ENCODE data around the gene EMSY.

Gene EMSY

DNA sequence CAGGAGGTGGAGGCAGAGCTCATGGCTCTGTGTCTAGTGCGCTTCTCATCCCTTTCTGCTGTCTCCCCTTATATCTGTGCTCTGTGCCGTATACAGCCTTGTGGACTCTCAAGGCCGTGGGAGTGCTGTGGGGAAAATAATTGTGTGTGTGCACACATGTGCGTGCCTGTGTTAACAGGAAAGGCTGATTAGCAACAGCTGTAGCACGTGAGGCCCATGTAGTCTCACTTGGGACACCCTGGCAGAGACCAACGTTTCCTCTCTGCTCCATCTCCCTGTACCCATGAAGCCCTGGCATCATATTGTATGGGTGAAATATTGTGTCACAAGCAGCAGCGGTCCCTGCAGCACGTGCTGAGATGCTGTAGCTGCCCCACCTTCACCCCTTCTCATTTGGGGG, 116.4 kb downstream of the EMSY start:
- H3K27ac ChIP-seq (ENCODE audit: low read length, poor library complexity, severe bottlenecking), result no peak overlapping the region
- H3K9me3 ChIP-seq (ENCODE audit: control insufficient read depth, low read length), result peaks cover 5% of the 10 kb centered on the region
- no peak overlapping the region for H3K18ac ChIP-seq (ENCODE audit: low read depth in 1 of 2, low read length in 2 of 2)
- H3K79me1 ChIP-seq (replicated peaks; ENCODE audit: low read length, poor library complexity, severe bottlenecking), result no peaks in the 10 kb centered on the region
- H2BK15ac ChIP-seq (ENCODE audit: low read depth, poor library complexity, severe bottlenecking), result no peak overlapping the region
- DNase-seq, result no peak
- no peak overlapping the region for H2BK120ac ChIP-seq (ENCODE audit: low read depth, low read length)
- H3K36me3 ChIP-seq (ENCODE audit: control insufficient read depth in 1 of 2, insufficient read depth in 2 of 2, low read depth in 1 of 2, low read length in 2 of 2), result no peaks in the 10 kb centered on the region
- no peak overlapping the region for H3K4ac ChIP-seq (ENCODE audit: low read depth in 1 of 2, low read length in 2 of 2)
- H2BK5ac ChIP-seq (ENCODE audit: low read depth, low read length, poor library complexity, severe bottlenecking), result no peak overlapping the region
- no peaks in the 10 kb centered on the region for H3K27me3 ChIP-seq (ENCODE audit: control insufficient read depth in 1 of 2, insufficient read depth in 1 of 2, low read length in 2 of 2)
- H4K8ac ChIP-seq (ENCODE audit: low read length), result peak overlapping the region; percentile 37
- H3K9ac ChIP-seq (ENCODE audit: low read length), result no peak overlapping the region
- WGBS, result 89% methylated on average over 8 of the region's 8 CpGs
- H2BK12ac ChIP-seq (ENCODE audit: low read length in 2 of 2), result no peak overlapping the region
- H3K4me3 ChIP-seq (ENCODE audit: insufficient read depth in 1 of 2, low read depth in 1 of 2, low read length in 2 of 2), result no peak overlapping the region
- peak overlapping the region; percentile 34 for H4K91ac ChIP-seq (ENCODE audit: low read length)
- H3K4me2 ChIP-seq (ENCODE audit: low read length, poor library complexity, severe bottlenecking), result no peak overlapping the region
- no peak overlapping the region for H3K14ac ChIP-seq (ENCODE audit: low read length in 2 of 2)
- H2AK5ac ChIP-seq (ENCODE audit: low read length, severe bottlenecking), result no peak overlapping the region
- H3K23ac ChIP-seq (ENCODE audit: low read length in 2 of 2), result no peak overlapping the region
- H2AFZ ChIP-seq (ENCODE audit: low read depth, low read length), result no peak overlapping the region
- H3K4me1 ChIP-seq (ENCODE audit: control insufficient read depth, insufficient read depth, low read depth, low read length), result peaks cover 6% of the 10 kb centered on the region

DNA sequence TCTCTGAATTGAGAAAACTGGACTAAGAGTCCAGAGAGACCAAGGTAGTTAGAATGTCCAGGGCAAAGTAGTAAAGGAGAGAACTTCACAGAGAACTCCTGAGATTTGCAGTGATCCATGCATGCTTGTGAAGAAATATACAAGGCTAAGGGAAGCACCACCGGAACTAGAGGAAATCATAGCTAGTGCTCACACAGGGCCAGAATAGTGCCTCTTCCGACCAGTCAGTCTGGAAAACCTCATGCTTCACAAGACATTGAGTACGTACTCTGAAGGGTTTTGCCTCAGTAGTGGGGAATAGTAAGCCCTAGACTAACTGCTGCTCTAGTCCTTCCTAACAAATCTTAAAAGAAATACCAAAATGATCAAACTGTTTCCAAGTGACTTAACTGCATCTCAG, 117.7 kb downstream of the EMSY start:
- H3K18ac ChIP-seq (ENCODE audit: low read depth in 1 of 2, low read length in 2 of 2), result no peak overlapping the region
- no peak overlapping the region for H2AFZ ChIP-seq (ENCODE audit: low read depth, low read length)
- no peak for DNase-seq
- H3K23ac ChIP-seq (ENCODE audit: low read length in 2 of 2), result no peak overlapping the region
- 90% methylated on average over 3 of the region's 3 CpGs for WGBS
- no peak overlapping the region for H2BK5ac ChIP-seq (ENCODE audit: low read depth, low read length, poor library complexity, severe bottlenecking)
- no peak overlapping the region for H3K4ac ChIP-seq (ENCODE audit: low read depth in 1 of 2, low read length in 2 of 2)
- no peaks in the 10 kb centered on the region for H3K79me1 ChIP-seq (replicated peaks; ENCODE audit: low read length, poor library complexity, severe bottlenecking)
- H3K27me3 ChIP-seq (ENCODE audit: control insufficient read depth in 1 of 2, insufficient read depth in 1 of 2, low read length in 2 of 2), result no peaks in the 10 kb centered on the region
- H4K91ac ChIP-seq (ENCODE audit: low read length), result no peak overlapping the region
- no peak overlapping the region for H4K8ac ChIP-seq (ENCODE audit: low read length)
- no peak overlapping the region for H2AK5ac ChIP-seq (ENCODE audit: low read length, severe bottlenecking)
- H3K4me2 ChIP-seq (ENCODE audit: low read length, poor library complexity, severe bottlenecking), result no peak overlapping the region
- no peak overlapping the region for H2BK12ac ChIP-seq (ENCODE audit: low read length in 2 of 2)
- H3K9ac ChIP-seq (ENCODE audit: low read length), result no peak overlapping the region
- H3K4me1 ChIP-seq (ENCODE audit: control insufficient read depth, insufficient read depth, low read depth, low read length), result peaks cover 10% of the 10 kb centered on the region
- H3K9me3 ChIP-seq (ENCODE audit: control insufficient read depth, low read length), result peaks cover 2% of the 10 kb centered on the region
- H3K4me3 ChIP-seq (ENCODE audit: insufficient read depth in 1 of 2, low read depth in 1 of 2, low read length in 2 of 2), result no peak overlapping the region
- no peak overlapping the region for H2BK15ac ChIP-seq (ENCODE audit: low read depth, poor library complexity, severe bottlenecking)
- H2BK120ac ChIP-seq (ENCODE audit: low read depth, low read length), result no peak overlapping the region
- H3K14ac ChIP-seq (ENCODE audit: low read length in 2 of 2), result no peak overlapping the region
- H3K27ac ChIP-seq (ENCODE audit: low read length, poor library complexity, severe bottlenecking), result no peak overlapping the region
- H3K36me3 ChIP-seq (ENCODE audit: control insufficient read depth in 1 of 2, insufficient read depth in 2 of 2, low read depth in 1 of 2, low read length in 2 of 2), result no peaks in the 10 kb centered on the region

DNA sequence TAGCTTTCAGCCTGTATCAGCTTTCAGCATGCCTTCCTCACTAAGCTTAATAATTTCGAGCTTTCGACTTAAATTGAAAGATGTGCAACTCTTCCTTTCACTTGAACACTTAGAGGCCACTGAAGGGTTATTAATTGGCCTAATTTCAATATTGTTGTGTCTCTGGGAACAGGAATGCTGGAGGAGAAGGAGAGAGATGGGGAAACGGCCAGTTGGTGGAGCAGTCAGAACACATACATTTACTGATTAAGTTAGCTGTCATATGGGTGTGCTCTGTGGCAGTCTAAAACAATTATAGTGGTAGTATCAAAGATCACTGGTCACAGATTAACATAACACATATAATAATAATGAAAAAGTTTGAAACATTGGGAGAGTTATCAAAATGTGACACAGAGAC, 119.5 kb downstream of the EMSY start:
- Histone ChIP-seq H3K9ac (ENCODE audit: low read length) (no peak overlapping the region), H3K4me1 (ENCODE audit: control insufficient read depth, insufficient read depth, low read depth, low read length) (peaks cover 10% of the 10 kb centered on the region)
- 94% methylated on average over 2 of the region's 3 CpGs for WGBS

DNA sequence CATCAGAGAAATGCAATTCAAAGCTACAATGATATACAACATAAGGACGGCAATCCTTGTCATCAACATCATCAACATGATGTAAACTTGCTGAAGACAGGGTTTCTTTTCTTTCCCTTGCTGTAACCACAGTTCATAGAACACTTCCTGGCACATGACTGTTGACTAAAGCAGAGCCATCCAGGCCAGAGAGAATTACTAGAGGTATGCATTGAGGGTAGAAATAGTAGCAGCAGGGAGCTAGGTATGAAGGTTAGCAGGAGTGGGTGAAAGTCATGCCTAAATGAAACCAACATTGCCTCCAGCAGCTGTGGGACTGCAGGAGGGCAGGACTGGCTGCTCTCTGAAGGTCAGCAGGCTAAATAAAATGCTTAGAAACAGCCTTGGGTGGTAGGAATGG, 122.0 kb downstream of the EMSY start:
- Histone ChIP-seq H3K27me3 (ENCODE audit: control insufficient read depth in 1 of 2, insufficient read depth in 1 of 2, low read length in 2 of 2) (no peaks in the 10 kb centered on the region), H3K9me3 (ENCODE audit: control insufficient read depth, low read length) (no peaks in the 10 kb centered on the region), H4K8ac (ENCODE audit: low read length) (no peak overlapping the region), H3K27ac (ENCODE audit: low read length, poor library complexity, severe bottlenecking) (peak overlapping the region; percentile 20), H3K4me1 (ENCODE audit: control insufficient read depth, insufficient read depth, low read depth, low read length) (peaks cover 4% of the 10 kb centered on the region), H2BK12ac (ENCODE audit: low read length in 2 of 2) (no peak overlapping the region), H3K79me1 (replicated peaks; ENCODE audit: low read length, poor library complexity, severe bottlenecking) (no peaks in the 10 kb centered on the region), H3K36me3 (ENCODE audit: control insufficient read depth in 1 of 2, insufficient read depth in 2 of 2, low read depth in 1 of 2, low read length in 2 of 2) (no peaks in the 10 kb centered on the region), H3K9ac (ENCODE audit: low read length) (no peak overlapping the region), H4K91ac (ENCODE audit: low read length) (no peak overlapping the region), H2BK5ac (ENCODE audit: low read depth, low read length, poor library complexity, severe bottlenecking) (no peak overlapping the region), H3K4ac (ENCODE audit: low read depth in 1 of 2, low read length in 2 of 2) (no peak overlapping the region), H3K4me2 (ENCODE audit: low read length, poor library complexity, severe bottlenecking) (no peak overlapping the region), H3K4me3 (ENCODE audit: insufficient read depth in 1 of 2, low read depth in 1 of 2, low read length in 2 of 2) (no peak overlapping the region), H2AFZ (ENCODE audit: low read depth, low read length) (no peak overlapping the region), H3K14ac (ENCODE audit: low read length in 2 of 2) (no peak overlapping the region), H2BK15ac (ENCODE audit: low read depth, poor library complexity, severe bottlenecking) (no peak overlapping the region), H2AK5ac (ENCODE audit: low read length, severe bottlenecking) (no peak overlapping the region), H3K18ac (ENCODE audit: low read depth in 1 of 2, low read length in 2 of 2) (no peak overlapping the region), H2BK120ac (ENCODE audit: low read depth, low read length) (no peak overlapping the region), H3K23ac (ENCODE audit: low read length in 2 of 2) (no peak overlapping the region)
- WGBS, result 0% methylated on average over 1 of the region's 1 CpG
- DNase-seq, result peak; percentile 36

More for the DNA sequence above, 119.5 kb downstream of the EMSY start:
- H2AK5ac ChIP-seq (ENCODE audit: low read length, severe bottlenecking), result no peak overlapping the region
- H3K4me3 ChIP-seq (ENCODE audit: insufficient read depth in 1 of 2, low read depth in 1 of 2, low read length in 2 of 2), result no peak overlapping the region
- H3K9me3 ChIP-seq (ENCODE audit: control insufficient read depth, low read length), result no peaks in the 10 kb centered on the region
- no peak overlapping the region for H4K8ac ChIP-seq (ENCODE audit: low read length)
- no peak overlapping the region for H3K18ac ChIP-seq (ENCODE audit: low read depth in 1 of 2, low read length in 2 of 2)
- H2BK120ac ChIP-seq (ENCODE audit: low read depth, low read length), result no peak overlapping the region
- H3K23ac ChIP-seq (ENCODE audit: low read length in 2 of 2), result no peak overlapping the region
- no peak overlapping the region for H4K91ac ChIP-seq (ENCODE audit: low read length)
- H3K27me3 ChIP-seq (ENCODE audit: control insufficient read depth in 1 of 2, insufficient read depth in 1 of 2, low read length in 2 of 2), result no peaks in the 10 kb centered on the region
- no peak overlapping the region for H2AFZ ChIP-seq (ENCODE audit: low read depth, low read length)
- no peak overlapping the region for H2BK15ac ChIP-seq (ENCODE audit: low read depth, poor library complexity, severe bottlenecking)
- no peak overlapping the region for H3K27ac ChIP-seq (ENCODE audit: low read length, poor library complexity, severe bottlenecking)
- no peak overlapping the region for H3K4me2 ChIP-seq (ENCODE audit: low read length, poor library complexity, severe bottlenecking)
- no peak overlapping the region for H3K4ac ChIP-seq (ENCODE audit: low read depth in 1 of 2, low read length in 2 of 2)
- no peak overlapping the region for H2BK12ac ChIP-seq (ENCODE audit: low read length in 2 of 2)
- DNase-seq, result no peak
- no peaks in the 10 kb centered on the region for H3K36me3 ChIP-seq (ENCODE audit: control insufficient read depth in 1 of 2, insufficient read depth in 2 of 2, low read depth in 1 of 2, low read length in 2 of 2)
- H2BK5ac ChIP-seq (ENCODE audit: low read depth, low read length, poor library complexity, severe bottlenecking), result no peak overlapping the region
- no peaks in the 10 kb centered on the region for H3K79me1 ChIP-seq (replicated peaks; ENCODE audit: low read length, poor library complexity, severe bottlenecking)
- no peak overlapping the region for H3K14ac ChIP-seq (ENCODE audit: low read length in 2 of 2)
